ENCODE data around the gene MAP4.

Gene MAP4

DNA sequence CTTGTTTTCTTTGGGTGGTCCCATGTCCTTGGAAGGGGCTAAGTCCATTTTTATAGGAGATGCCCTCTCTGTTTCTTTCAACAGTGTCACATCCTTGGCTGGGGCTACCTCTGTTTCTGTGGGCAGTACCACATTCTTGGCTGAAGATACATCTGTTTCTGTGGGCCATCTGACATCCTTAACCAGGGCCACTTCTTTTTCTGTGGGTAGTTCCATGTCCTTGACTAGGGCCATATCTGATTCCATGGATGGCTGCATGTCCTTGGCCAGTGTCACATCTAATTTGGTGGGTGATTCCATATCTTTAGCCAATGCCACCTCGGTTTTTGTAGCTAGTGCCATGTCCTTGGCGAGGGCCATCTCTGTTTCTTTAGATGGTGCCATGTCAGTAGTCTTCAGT, 99.5 kb downstream of the MAP4 start:
- no peak overlapping the region for H3K23ac ChIP-seq (ENCODE audit: low read length)
- no peak overlapping the region for H3K18ac ChIP-seq (ENCODE audit: low read length)
- H3K4me2 ChIP-seq (ENCODE audit: low read length), result no peak overlapping the region
- no peak overlapping the region for H2BK120ac ChIP-seq (ENCODE audit: insufficient read depth, low read length, poor library complexity)
- no peak overlapping the region for H2BK12ac ChIP-seq (ENCODE audit: low read length)
- no peak overlapping the region for H3K9ac ChIP-seq (ENCODE audit: low read length)
- H3K27ac ChIP-seq (ENCODE audit: low read depth, low read length), result no peak overlapping the region
- H2BK5ac ChIP-seq (ENCODE audit: low read depth, low read length, poor library complexity), result no peak overlapping the region
- H3K4me3 ChIP-seq (ENCODE audit: low read depth, low read length), result no peak overlapping the region
- no peaks in the 10 kb centered on the region for H3K4me1 ChIP-seq (ENCODE audit: control insufficient read depth in 1 of 2, insufficient read depth in 2 of 2, low read length in 2 of 2)
- no peaks in the 10 kb centered on the region for H3K9me3 ChIP-seq (ENCODE audit: insufficient read depth, low read depth, low read length)
- H3K27me3 ChIP-seq (ENCODE audit: insufficient read depth, low read length), result no peaks in the 10 kb centered on the region
- H4K91ac ChIP-seq (ENCODE audit: low read depth, low read length), result no peak overlapping the region
- no peak overlapping the region for H4K8ac ChIP-seq (ENCODE audit: low read depth, low read length)
- no peak for DNase-seq
- no peaks in the 10 kb centered on the region for H3K79me2 ChIP-seq (ENCODE audit: control insufficient read depth, insufficient read depth, low read length, poor library complexity)
- no peak overlapping the region for H4K12ac ChIP-seq (ENCODE audit: low read depth, low read length)
- no peaks in the 10 kb centered on the region for H3K79me1 ChIP-seq (ENCODE audit: low read length)
- WGBS (ENCODE audit: extremely low coverage, insufficient coverage, insufficient read length), result no CpG with 5 or more reads among the region's 2 CpGs
- no peak overlapping the region for H3K4ac ChIP-seq (ENCODE audit: low read depth, low read length)
- H3K36me3 ChIP-seq (ENCODE audit: control insufficient read depth in 1 of 2, insufficient read depth in 2 of 2, low read length in 2 of 2), result peaks cover 29 to 34% of the 10 kb centered on the region in 2 experiments
- no peak overlapping the region for H2AFZ ChIP-seq (ENCODE audit: insufficient read depth, low read length, poor library complexity)
- no peak overlapping the region for H3K14ac ChIP-seq (ENCODE audit: low read length)
- H2AK5ac ChIP-seq (ENCODE audit: low read length), result no peak overlapping the region

- Histone ChIP-seq H2BK5ac (ENCODE audit: low read depth, low read length, poor library complexity) (no peak overlapping the region), H4K12ac (ENCODE audit: low read depth, low read length) (no peak overlapping the region), H3K9me3 (ENCODE audit: insufficient read depth, low read depth, low read length) (no peaks in the 10 kb centered on the region), H3K14ac (ENCODE audit: low read length) (no peak overlapping the region), H4K91ac (ENCODE audit: low read depth, low read length) (no peak overlapping the region), H3K27ac (ENCODE audit: low read depth, low read length) (no peak overlapping the region), H3K18ac (ENCODE audit: low read length) (no peak overlapping the region), H3K79me1 (ENCODE audit: low read length) (no peaks in the 10 kb centered on the region), H3K79me2 (ENCODE audit: control insufficient read depth, insufficient read depth, low read length, poor library complexity) (no peaks in the 10 kb centered on the region), H3K4me3 (ENCODE audit: low read depth, low read length) (no peak overlapping the region), H3K4ac (ENCODE audit: low read depth, low read length) (no peak overlapping the region), H4K8ac (ENCODE audit: low read depth, low read length) (no peak overlapping the region), H2BK12ac (ENCODE audit: low read length) (no peak overlapping the region), H2BK120ac (ENCODE audit: insufficient read depth, low read length, poor library complexity) (no peak overlapping the region), H3K4me2 (ENCODE audit: low read length) (no peak overlapping the region), H2AK5ac (ENCODE audit: low read length) (no peak overlapping the region), H3K9ac (ENCODE audit: low read length) (peak overlapping the region; percentile 29), H3K23ac (ENCODE audit: low read length) (no peak overlapping the region), H3K4me1 (ENCODE audit: control insufficient read depth in 1 of 2, insufficient read depth in 2 of 2, low read length in 2 of 2) (peaks cover 0 to 2% of the 10 kb centered on the region in 2 experiments), H3K36me3 (ENCODE audit: control insufficient read depth in 1 of 2, insufficient read depth in 2 of 2, low read length in 2 of 2) (peaks cover 29 to 34% of the 10 kb centered on the region in 2 experiments), H3K27me3 (ENCODE audit: insufficient read depth, low read length) (no peaks in the 10 kb centered on the region), H2AFZ (ENCODE audit: insufficient read depth, low read length, poor library complexity) (no peak overlapping the region)
- no CpG with 5 or more reads among the region's 5 CpGs for WGBS (ENCODE audit: extremely low coverage, insufficient coverage, insufficient read length)
- DNase-seq, result no peak
These were observed 100.0 kb downstream of the MAP4 start for GRCh38 chr3:47916201-47916600.

DNA sequence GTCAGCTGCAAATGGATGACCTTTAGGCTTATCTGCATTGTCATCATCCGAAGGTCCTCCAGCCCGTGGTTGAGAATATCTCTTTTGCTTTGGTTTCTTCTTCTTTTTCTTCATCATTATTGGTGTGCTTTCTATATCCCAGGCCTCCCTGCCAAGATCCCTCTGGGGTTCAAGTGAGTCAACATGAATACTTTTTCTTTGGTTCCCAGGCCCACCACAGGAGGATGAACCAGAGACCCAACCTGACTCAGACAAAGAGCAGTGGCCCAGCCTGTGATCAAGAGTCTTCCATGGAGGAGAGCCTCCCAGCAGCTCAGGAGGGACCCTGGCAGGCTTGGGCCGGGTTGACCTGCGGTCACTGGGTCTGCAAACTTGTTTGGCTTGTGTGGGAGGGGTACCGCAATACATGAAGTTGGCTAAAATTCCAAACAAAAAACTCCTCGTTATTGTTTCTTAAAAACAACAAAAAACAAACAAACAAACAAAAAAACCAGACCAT, 104.2 kb downstream of the MAP4 start:
- H3K4me3 ChIP-seq (ENCODE audit: low read depth, low read length), result no peak overlapping the region
- WGBS (ENCODE audit: extremely low coverage, insufficient coverage, insufficient read length), result 100% methylated on average over 1 of the region's 6 CpGs
- peaks cover 3 to 6% of the 10 kb centered on the region in 2 experiments for H3K4me1 ChIP-seq (ENCODE audit: control insufficient read depth in 1 of 2, insufficient read depth in 2 of 2, low read length in 2 of 2)
- H3K18ac ChIP-seq (ENCODE audit: low read length), result no peak overlapping the region
- no peak overlapping the region for H4K8ac ChIP-seq (ENCODE audit: low read depth, low read length)
- no peak overlapping the region for H4K12ac ChIP-seq (ENCODE audit: low read depth, low read length)
- no peak for DNase-seq
- no peak overlapping the region for H2AK5ac ChIP-seq (ENCODE audit: low read length)
- H3K36me3 ChIP-seq (ENCODE audit: control insufficient read depth in 1 of 2, insufficient read depth in 2 of 2, low read length in 2 of 2), result peaks cover 11 to 23% of the 10 kb centered on the region in 2 experiments
- H3K9me3 ChIP-seq (ENCODE audit: insufficient read depth, low read depth, low read length), result no peaks in the 10 kb centered on the region
- H3K9ac ChIP-seq (ENCODE audit: low read length), result no peak overlapping the region
- H3K79me2 ChIP-seq (ENCODE audit: control insufficient read depth, insufficient read depth, low read length, poor library complexity), result no peaks in the 10 kb centered on the region
- no peak overlapping the region for H3K4ac ChIP-seq (ENCODE audit: low read depth, low read length)
- no peaks in the 10 kb centered on the region for H3K27me3 ChIP-seq (ENCODE audit: insufficient read depth, low read length)
- no peak overlapping the region for H3K4me2 ChIP-seq (ENCODE audit: low read length)
- no peak overlapping the region for H4K91ac ChIP-seq (ENCODE audit: low read depth, low read length)
- no peak overlapping the region for H2AFZ ChIP-seq (ENCODE audit: insufficient read depth, low read length, poor library complexity)
- H2BK12ac ChIP-seq (ENCODE audit: low read length), result no peak overlapping the region
- H3K79me1 ChIP-seq (ENCODE audit: low read length), result no peaks in the 10 kb centered on the region
- H2BK5ac ChIP-seq (ENCODE audit: low read depth, low read length, poor library complexity), result no peak overlapping the region
- H2BK120ac ChIP-seq (ENCODE audit: insufficient read depth, low read length, poor library complexity), result no peak overlapping the region
- H3K27ac ChIP-seq (ENCODE audit: low read depth, low read length), result no peak overlapping the region
- H3K23ac ChIP-seq (ENCODE audit: low read length), result no peak overlapping the region
- H3K14ac ChIP-seq (ENCODE audit: low read length), result no peak overlapping the region

- no peaks in the 10 kb centered on the region for H3K79me2 ChIP-seq (ENCODE audit: control insufficient read depth, insufficient read depth, low read length, poor library complexity)
- no peaks in the 10 kb centered on the region for H3K79me1 ChIP-seq (ENCODE audit: low read length)
- H3K23ac ChIP-seq (ENCODE audit: low read length), result no peak overlapping the region
- no peak overlapping the region for H2BK5ac ChIP-seq (ENCODE audit: low read depth, low read length, poor library complexity)
- no peaks in the 10 kb centered on the region for H3K27me3 ChIP-seq (ENCODE audit: insufficient read depth, low read length)
- H4K91ac ChIP-seq (ENCODE audit: low read depth, low read length), result no peak overlapping the region
- WGBS (ENCODE audit: extremely low coverage, insufficient coverage, insufficient read length), result no CpG with 5 or more reads among the region's 4 CpGs
- H2AFZ ChIP-seq (ENCODE audit: insufficient read depth, low read length, poor library complexity), result no peak overlapping the region
- H3K18ac ChIP-seq (ENCODE audit: low read length), result no peak overlapping the region
- no peak overlapping the region for H3K4me2 ChIP-seq (ENCODE audit: low read length)
- no peak overlapping the region for H4K12ac ChIP-seq (ENCODE audit: low read depth, low read length)
- H3K9ac ChIP-seq (ENCODE audit: low read length), result no peak overlapping the region
- no peak overlapping the region for H2AK5ac ChIP-seq (ENCODE audit: low read length)
- DNase-seq, result peak; percentile 56 to 77
- H2BK12ac ChIP-seq (ENCODE audit: low read length), result no peak overlapping the region
- peaks cover 3 to 6% of the 10 kb centered on the region in 2 experiments for H3K4me1 ChIP-seq (ENCODE audit: control insufficient read depth in 1 of 2, insufficient read depth in 2 of 2, low read length in 2 of 2)
- no peak overlapping the region for H3K14ac ChIP-seq (ENCODE audit: low read length)
- no peak overlapping the region for H3K4ac ChIP-seq (ENCODE audit: low read depth, low read length)
- H4K8ac ChIP-seq (ENCODE audit: low read depth, low read length), result no peak overlapping the region
- H2BK120ac ChIP-seq (ENCODE audit: insufficient read depth, low read length, poor library complexity), result no peak overlapping the region
- H3K4me3 ChIP-seq (ENCODE audit: low read depth, low read length), result no peak overlapping the region
- H3K9me3 ChIP-seq (ENCODE audit: insufficient read depth, low read depth, low read length), result no peaks in the 10 kb centered on the region
- peak overlapping the region; percentile 71 for H3K27ac ChIP-seq (ENCODE audit: low read depth, low read length)
- peaks cover 5 to 12% of the 10 kb centered on the region in 2 experiments for H3K36me3 ChIP-seq (ENCODE audit: control insufficient read depth in 1 of 2, insufficient read depth in 2 of 2, low read length in 2 of 2)
These were observed 105.3 kb downstream of the MAP4 start for GRCh38 chr3:47910777-47911440.

Measured in trophoblast cell (in vitro differentiated cells and primary cell).